AG08395 (cell line): ENCODE measurements around the gene KCNH4.
"Not testable (repeated sequence)": the region's sequence is repeated elsewhere in the genome, so short reads cannot be mapped to it uniquely, and the experiment has no call there.

ENCODE experiments used
- DNase-seq: peaks from one replicate; pipeline ENCODE4 v3.0.0; 2012; ENCODE audit warnings: mixed read lengths, low spot score

The KCNH4 gene

DNA sequence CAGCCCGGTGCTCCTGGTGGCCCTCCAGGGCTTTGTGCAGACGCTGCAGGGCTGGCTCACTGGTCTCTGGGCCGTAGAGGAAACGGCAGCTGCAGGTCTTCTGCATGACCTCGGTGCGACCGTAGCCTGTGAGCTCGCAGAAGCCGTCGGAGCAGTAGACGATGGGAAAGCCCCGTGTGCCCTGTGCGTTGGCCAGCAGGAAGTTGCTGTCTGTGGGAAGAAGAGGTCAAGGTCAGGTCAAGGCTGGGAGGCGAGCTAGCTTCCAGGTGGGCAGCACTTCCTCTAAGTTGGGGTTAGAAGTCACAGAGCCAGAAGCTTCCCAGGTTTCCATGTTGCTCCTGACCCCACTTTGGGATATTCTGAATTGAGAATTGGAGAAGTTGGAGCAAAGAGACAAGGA, 2.1 kb downstream of the KCNH4 start:
- DNase-seq = no peak

DNA sequence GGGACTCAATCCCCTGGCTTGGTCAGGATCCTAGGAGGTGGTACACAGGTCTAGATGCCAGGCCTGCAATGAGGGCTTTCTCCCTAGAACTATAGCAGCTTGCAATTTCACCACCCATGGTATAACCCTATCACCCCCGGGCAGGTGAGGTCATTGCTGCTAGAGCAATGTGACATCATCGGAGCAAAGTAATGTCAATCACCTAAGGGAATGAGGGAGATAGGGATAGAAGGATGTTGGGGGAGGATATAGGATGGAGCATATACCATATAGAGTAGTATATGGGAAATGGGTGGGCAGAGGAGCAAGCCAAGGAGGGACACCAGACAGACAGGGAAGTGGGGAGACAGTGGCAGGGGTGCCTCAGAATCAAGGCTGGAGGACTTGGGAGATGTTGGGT, 3.3 kb downstream of the KCNH4 start:
- no peak for DNase-seq

DNA sequence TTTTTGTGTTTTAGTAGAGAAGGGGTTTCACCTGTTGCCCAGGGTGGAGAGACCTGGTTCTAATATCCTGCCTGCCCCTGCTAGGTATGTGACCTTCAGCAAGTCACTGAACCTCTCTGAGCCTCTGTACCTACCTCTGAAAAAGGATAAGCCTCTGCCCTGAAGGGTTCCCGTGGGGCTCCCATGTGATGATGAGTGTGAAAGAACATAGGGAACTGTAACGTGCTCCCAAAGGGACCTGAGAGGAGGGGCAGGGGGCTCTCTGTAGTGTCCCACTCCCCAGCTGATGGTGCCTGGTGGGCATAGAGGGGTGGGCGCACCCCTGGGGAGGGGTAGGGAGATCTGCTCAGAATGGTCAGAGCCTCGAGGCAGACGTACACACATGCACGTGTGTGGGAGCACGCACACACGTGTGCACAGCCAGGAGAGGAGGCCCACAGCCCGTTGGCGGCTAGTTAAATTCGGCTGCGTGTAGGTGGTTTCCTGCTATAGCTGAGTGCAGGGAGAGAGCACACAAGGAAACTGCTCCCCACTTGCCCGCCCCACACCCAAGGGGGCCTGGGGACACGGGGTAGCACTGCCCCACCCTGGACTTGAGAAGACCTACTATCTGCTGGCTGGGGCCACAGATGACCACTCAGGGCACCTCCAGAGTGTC, 6.7 kb downstream of the KCNH4 start:
- no peak for DNase-seq

DNA sequence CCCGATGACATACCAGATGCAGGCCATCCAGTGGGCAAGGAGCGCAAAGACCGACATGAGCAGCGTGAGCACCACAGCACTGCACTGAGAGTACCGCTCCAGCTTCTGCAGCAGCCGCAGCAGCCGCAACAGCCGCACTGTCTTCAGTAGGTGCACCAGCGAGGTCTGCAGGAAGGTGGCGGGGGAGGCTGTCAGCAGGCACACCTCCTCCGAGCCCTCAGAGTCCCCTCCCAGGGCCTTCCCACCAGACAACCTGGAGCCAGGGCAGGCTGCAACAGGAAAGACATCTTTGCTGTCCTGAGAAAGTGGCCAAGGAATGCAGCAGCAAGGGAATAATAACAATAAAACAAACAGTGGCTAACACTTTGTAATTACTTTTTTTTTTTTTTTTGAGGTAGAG, 9.1 kb downstream of the KCNH4 start:
- DNase-seq = no peak

GRCh38 chr17:42169351-42169750, 11.6 kb downstream of the KCNH4 start:
- no peak for DNase-seq

DNA sequence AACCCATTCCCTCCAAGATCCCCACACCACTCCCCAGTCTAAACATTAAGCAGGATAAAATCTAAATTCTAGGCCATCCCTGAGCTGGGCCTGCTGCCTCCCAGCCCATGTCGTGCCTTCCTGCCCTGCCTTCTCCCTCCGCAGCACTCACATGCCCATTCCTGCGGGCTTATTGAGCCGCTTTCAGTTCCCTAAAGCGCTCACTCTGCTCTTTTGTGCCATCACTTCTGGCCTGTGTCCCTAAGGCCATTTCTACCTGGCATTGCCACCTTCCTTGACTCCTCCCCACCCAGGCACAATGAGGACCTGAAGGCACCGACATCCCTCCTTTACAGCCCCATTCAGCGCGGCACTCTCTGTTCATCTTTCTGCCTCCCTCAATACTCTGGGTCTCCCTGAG, 13.1 kb downstream of the KCNH4 start:
- no peak for DNase-seq

GRCh38 chr17:42166196-42166763, 14.7 kb downstream of the KCNH4 start:
- DNase-seq = no peak

GRCh38 chr17:42165751-42166150, 15.2 kb downstream of the KCNH4 start:
- no peak for DNase-seq

GRCh38 chr17:42163696-42164407, 17.1 kb downstream of the KCNH4 start:
- no peak for DNase-seq

DNA sequence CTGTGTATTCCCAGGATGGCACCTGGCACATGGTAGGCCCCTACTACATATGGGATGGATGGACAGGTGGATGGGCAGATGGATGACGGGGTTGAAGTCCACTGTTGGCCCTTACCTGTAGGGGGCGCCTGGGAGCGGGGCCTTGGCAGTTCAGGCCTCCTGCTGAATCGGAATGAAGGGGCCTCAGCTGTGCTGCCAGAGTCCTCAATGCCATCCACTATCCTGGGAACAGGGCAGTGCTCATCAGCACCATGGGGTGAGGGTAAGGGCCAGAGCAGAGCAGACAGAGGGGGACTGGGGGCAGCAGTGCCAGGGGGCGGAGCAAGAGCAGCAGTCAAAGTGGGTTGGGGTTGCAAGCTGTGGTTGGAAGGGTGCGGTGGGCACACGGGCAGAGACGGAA, 17.8 kb downstream of the KCNH4 start:
- no peak for DNase-seq

- no peak for DNase-seq
Measured at GRCh38 chr17:42160531-42160910, 20.4 kb downstream of the KCNH4 start.

DNA sequence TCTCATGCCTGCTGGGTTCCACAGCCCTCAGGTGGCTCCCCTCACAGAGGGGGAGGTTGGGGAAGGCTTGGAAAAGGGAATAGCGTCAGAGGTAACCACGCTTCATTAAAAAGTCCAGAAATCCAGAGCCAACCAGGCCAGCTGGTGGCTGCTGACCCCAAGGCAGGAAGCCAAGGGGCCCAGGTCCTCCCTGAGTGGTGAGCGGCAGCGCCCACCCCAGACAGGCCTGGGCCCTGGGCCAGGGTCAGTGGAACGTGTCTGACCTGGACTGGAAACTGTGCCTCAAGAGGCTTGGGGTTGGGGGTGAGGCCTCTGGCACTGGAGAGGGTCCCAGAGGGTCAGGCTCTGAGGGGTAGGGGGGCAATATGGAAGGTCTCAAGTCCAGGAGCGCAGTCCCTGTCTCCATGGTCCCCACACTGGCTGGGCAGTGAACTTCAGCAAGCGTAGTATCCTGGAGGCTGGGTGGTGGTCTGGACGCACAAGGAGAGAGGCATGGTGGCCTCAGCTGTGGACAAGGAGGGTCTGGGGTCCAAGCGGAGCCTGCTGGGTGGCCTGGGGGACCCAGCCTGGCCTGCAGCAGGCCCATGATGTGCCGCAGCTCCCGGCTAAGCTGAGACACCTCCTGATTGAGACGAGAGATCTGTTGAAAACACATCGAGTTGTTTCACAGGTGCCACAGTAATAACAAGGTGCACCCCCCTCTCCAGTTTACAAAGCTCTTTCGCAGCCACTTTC, 21.0 kb downstream of the KCNH4 start:
- no peak for DNase-seq

- DNase-seq = no peak
Measured at GRCh38 chr17:42155614-42156045, 25.3 kb downstream of the KCNH4 start.

- no peak for DNase-seq
Measured at GRCh38 chr17:42153919-42154742, 26.8 kb downstream of the KCNH4 start.

DNA sequence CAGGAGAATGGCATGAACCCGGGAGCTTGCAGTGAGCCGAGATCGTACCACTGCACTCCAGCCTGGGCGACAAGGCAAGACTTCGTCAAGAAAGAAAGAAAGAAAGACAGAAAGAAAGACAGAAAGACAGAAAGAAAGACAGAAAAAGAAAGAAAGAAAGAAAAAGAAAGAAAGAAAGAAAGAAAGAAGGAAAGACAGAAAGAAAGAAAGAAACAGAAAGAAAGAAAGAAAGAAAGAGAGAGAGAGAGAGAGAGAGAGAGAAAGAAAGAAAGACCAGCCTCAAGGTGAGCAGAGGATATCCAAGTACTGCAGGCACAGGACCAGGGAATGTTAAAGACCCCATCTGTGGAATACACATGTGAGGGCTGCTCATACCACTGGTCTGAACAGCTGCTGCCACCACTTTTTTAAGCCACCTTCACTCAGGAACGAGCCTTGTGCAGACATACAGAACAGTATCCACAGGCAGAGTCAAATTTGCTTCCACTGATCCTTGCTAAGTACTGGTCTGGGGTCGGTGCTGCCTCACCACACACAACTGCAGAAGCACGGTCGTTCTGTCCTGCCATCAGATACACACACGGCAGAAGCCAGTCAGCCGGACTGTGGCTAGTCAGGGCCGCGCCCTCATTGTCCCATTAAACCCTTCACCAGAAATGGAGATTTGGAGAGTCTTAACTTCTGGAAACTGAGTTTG, 33.9 kb downstream of the KCNH4 start:
- DNase-seq = no peak

DNA sequence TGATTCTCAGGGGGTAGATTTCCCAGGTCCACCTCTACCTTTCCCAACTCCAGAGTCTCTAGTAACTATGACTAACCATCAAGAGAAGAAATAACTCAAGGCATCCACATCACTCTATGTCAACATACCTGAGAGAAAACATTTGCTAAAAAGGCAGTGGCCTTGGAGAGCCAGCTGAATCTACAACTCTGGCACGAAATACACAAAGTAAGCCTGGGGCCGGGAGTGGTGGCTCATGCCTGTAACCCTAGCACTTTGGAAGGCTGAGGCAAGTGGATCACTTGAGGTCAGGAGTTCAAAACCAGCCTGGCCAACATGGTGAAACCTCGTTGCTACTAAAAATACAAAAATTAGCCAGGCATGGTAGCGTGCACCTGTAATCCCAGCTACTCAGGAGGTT, 37.8 kb downstream of the KCNH4 start:
- DNase-seq = not testable (repeated sequence)

GRCh38 chr17:42142371-42142896, 38.5 kb downstream of the KCNH4 start:
- DNase-seq = peak; percentile 82

DNA sequence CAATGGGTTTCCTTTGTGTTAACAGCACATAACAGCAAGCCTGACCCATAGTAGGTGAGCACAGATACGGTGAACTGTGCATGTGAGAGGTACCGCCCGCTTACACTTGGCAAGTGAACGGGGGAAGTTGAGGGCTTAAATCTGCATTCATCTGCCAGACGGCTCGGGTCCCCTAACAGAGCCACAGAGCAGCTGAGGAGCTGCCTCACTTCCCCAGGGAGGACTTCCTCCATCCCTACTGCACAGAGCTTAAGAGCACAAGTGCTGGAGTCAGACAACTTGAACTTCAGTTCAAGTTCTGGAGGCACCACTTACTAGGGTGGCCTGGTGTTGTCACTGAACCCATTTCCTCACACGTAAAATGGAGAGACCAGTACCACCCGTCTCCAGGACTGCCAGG, 39.6 kb downstream of the KCNH4 start:
- no peak for DNase-seq

- not testable (repeated sequence) for DNase-seq
Measured at GRCh38 chr17:42140690-42141089, 40.3 kb downstream of the KCNH4 start.

DNA sequence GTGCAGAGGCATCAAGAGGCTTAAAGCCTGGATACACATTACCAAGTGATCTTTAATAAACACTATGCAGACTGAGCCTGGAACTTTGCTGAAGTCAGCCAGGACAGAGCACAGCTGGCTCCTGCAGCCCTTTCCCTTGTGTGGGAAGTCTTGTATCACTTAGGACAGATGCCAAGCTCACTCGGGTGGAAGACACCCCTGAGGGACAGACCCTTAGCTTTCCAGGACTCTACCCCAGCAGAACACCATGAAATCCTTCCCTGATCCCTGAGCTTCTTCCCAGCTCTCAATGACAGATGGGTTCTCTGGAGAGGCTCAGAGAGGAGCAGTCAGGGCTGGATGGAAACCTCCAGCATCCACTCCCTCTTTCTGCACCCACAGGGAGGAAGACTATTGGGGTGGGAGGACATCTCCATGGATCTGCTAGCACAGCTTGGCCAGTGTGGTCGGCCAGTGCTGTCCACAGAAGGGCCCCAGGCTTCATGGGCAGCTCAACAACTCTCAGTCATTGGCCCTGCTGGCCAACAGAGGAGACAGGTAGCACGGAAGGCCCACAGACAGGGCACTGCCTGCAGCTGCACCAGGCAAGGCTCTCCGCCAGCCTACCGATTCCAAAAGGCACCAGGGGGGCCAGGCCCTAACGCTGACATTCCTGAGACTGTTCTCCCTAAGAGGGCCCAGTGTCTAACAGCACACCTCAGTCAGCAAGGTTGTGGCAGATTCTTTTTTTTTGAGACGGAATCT, 42.0 kb downstream of the KCNH4 start:
- DNase-seq = no peak
